Stomach (tissue), 9 donors: ENCODE measurements around the gene VAMP3. TPM values are rescaled to one million over a fixed set of nuclear protein-coding genes. Genes with fewer than 3 reads are reported as not detected.
"Not testable (repeated sequence)": the region's sequence is repeated elsewhere in the genome, so short reads cannot be mapped to it uniquely, and the experiment has no call there.

Experiments used
- DNase-seq, 2 donors: peaks; one replicate each; pipeline versions ENCODE4 v3.0.0 to v3.0.0-alpha.2; 2013 to 2019
- H3K27ac ChIP-seq, 5 donors: fragments of 200-600 bp in 4 of 5; sonication (generic) in 4 of 5; one replicate each; pipeline ENCODE4 v1.5.1; 2013 to 2019; ENCODE audit warnings: mild to moderate bottlenecking in 1 of 5, moderate library complexity in 1 of 5
- H3K27me3 ChIP-seq, 3 donors: fragments of 200-600 bp; sonication (generic); one replicate each; pipeline ENCODE4 v1.5.1; 2017 to 2019; ENCODE audit warnings: mixed run types in 1 of 3
- H3K36me3 ChIP-seq, 4 donors: fragments of 200-600 bp; sonication (generic); 1 replicate in 3 of 4; 2 replicates in 1 of 4; pipeline ENCODE4 v1.5.1; 2016 to 2019
- H3K4me1 ChIP-seq, 4 donors: fragments of 200-600 bp; sonication (generic); one replicate each; pipeline ENCODE4 v1.5.1; 2016 to 2019
- H3K4me3 ChIP-seq, 4 donors: fragments of 200-600 bp; sonication (generic) in 3 of 4; one replicate each; pipeline ENCODE4 v1.5.1; 2016 to 2019; ENCODE audit warnings: mild to moderate bottlenecking in 1 of 4
- H3K9me3 ChIP-seq, 4 donors: fragments of 200-600 bp; sonication (generic); one replicate each; pipeline ENCODE4 v1.5.1; 2016 to 2019
- CTCF ChIP-seq, 7 experiments: fragments of 450-650 bp in 4 of 7; fragments of 200-600 bp in 3 of 7; sonication (generic) in 3 of 7; IDR thresholded peaks; one replicate each; pipeline ENCODE4 v1.5.1; 2016 to 2019; ENCODE audit warnings: antibody characterized with exemption in 7 of 7, control low read depth in 2 of 7, mild to moderate bottlenecking in 1 of 7
- EP300 ChIP-seq: sonication (generic); formaldehyde crosslinking; IDR thresholded peaks from one replicate; pipeline ENCODE4 v1.6.1; 2017; ENCODE audit warnings: antibody characterized with exemption
- POLR2A ChIP-seq, 4 donors: fragments of 450-650 bp; IDR thresholded peaks; one replicate each; pipeline ENCODE4 v1.6.1; 2016; ENCODE audit warnings: antibody characterized with exemption in 4 of 4, control low read depth in 2 of 4, mild to moderate bottlenecking in 1 of 4, moderate library complexity in 1 of 4
- POLR2AphosphoS5 ChIP-seq, 3 donors: sonication (generic); formaldehyde crosslinking; IDR thresholded peaks; one replicate each; pipeline ENCODE4 v1.6.1; 2016; ENCODE audit warnings: antibody characterized with exemption in 3 of 3
- WGBS, 5 donors: extraction: QIAGEN DNeasy Blood & Tissue Kit in 3 of 5; methylation state at CpG; one replicate each; pipeline versions ENCODE4 v1.1.5 to v1.1.7; 2013 to 2018; 5-methylcytosine and 5-hydroxymethylcytosine counted together
- intact Hi-C: fragments of 100-400 bp; cut with DNase I; formaldehyde crosslinking; loops from one replicate; pipeline ENCODE4 v1.15.1; 2023; ENCODE audit warnings: low total_unique reads
- polyA plus RNA-seq, 3 donors: library from polyadenylated mRNA; stranded (reverse); fragments of 200-250 nt; gene quantifications; one replicate each; pipeline ENCODE4 v1.2.3, GENCODE V29; 2013
- total RNA-seq, 5 donors: library from RNA; depleted of rRNA; stranded (reverse); fragments of >200 nt; gene quantifications; one replicate each; pipeline versions ENCODE4 v1.1.0 to v1.2.3, GENCODE V29; 2014 to 2016
- donor health status: healthy with polysubstance abuse.
- donor health status: Bipolar disorder and iron deficiency.
- donor health status: healthy.

VAMP3 gene
- total and polyA plus RNA-seq, 8 donors, result 20.9 to 133 (median 82.8) TPM

GRCh38 chr1:7789828-7790227 lies 18.7 kb downstream of the VAMP3 start:
- Histone ChIP-seq H3K9me3 (peaks cover 4 to 15% (median 11%) of the 10 kb centered on the region in 4 donors), H3K27me3 (no peaks in the 10 kb centered on the region), H3K4me3 (no peak overlapping the region), H3K4me1 (peaks cover 17 to 46% (median 31%) of the 10 kb centered on the region in 4 donors), H3K36me3 (peaks cover 12 to 75% (median 64%) of the 10 kb centered on the region in 4 donors), H3K27ac (no peak overlapping the region)
- intact Hi-C loops, result no loop called here
- DNase-seq, result no peak
- 54 to 79% (median 77%) methylated on average over 5 of the region's 5 CpGs for WGBS, 5 donors
- no peak for TF ChIP-seq EP300
- TF ChIP-seq CTCF (IDR thresholded peaks at IDR 0.05), result no peak

- H3K27me3 ChIP-seq, H3K27ac ChIP-seq, intact Hi-C loops, DNase-seq, H3K4me3 ChIP-seq: not testable (repeated sequence)
- Histone ChIP-seq H3K36me3 (peaks cover 12 to 87% (median 76%) of the 10 kb centered on the region in 4 donors), H3K4me1 (peaks cover 12 to 34% (median 22%) of the 10 kb centered on the region in 4 donors), H3K9me3 (peaks cover 4 to 15% (median 11%) of the 10 kb centered on the region in 4 donors)
- 93 to 100% (median 97%) methylated on average over 3 of the region's 3 CpGs for WGBS, 5 donors
Measured at GRCh38 chr1:7791027-7791426, 19.9 kb downstream of the VAMP3 start.

GRCh38 chr1:7795406-7795805 lies 24.3 kb downstream of the VAMP3 start:
- peaks cover 16 to 97% (median 87%) of the 10 kb centered on the region in 4 donors for H3K36me3 ChIP-seq
- H3K27me3 ChIP-seq, result no peaks in the 10 kb centered on the region
- intact Hi-C loops, result no loop called here
- 84 to 88% (median 85%) methylated on average over 12 of the region's 12 CpGs for WGBS, 5 donors
- H3K9me3 ChIP-seq, result peaks cover 4 to 11% (median 9%) of the 10 kb centered on the region in 4 donors
- no peaks in the 10 kb centered on the region for H3K4me1 ChIP-seq
- H3K4me3 ChIP-seq, result no peak overlapping the region
- no peak overlapping the region for H3K27ac ChIP-seq
- DNase-seq, result no peak
- TF ChIP-seq POLR2AphosphoS5 (IDR thresholded peaks at IDR 0.05) (no peak), POLR2A (IDR thresholded peaks at IDR 0.05) (no peak), EP300 (no peak), CTCF (IDR thresholded peaks at IDR 0.05) (no peak)

GRCh38 chr1:7805460-7805859 lies 34.4 kb downstream of the VAMP3 start:
- Histone ChIP-seq H3K27me3 (no peaks in the 10 kb centered on the region), H3K27ac (no peak overlapping the region), H3K36me3 (peaks cover 23 to 97% (median 89%) of the 10 kb centered on the region in 4 donors), H3K4me1 (no peaks in the 10 kb centered on the region), H3K4me3 (no peak overlapping the region), H3K9me3 (no peaks in the 10 kb centered on the region)
- 84 to 92% (median 92%) methylated on average over 9 of the region's 9 CpGs for WGBS, 5 donors
- intact Hi-C loops, result no loop called here
- TF ChIP-seq CTCF (IDR thresholded peaks at IDR 0.05) (no peak), POLR2AphosphoS5 (IDR thresholded peaks at IDR 0.05) (no peak), POLR2A (IDR thresholded peaks at IDR 0.05) (no peak), EP300 (no peak)
- DNase-seq, result no peak

GRCh38 chr1:7808253-7808844 lies 37.3 kb downstream of the VAMP3 start:
- Histone ChIP-seq H3K9me3 (peaks cover 0 to 3% (median 2%) of the 10 kb centered on the region in 4 donors), H3K4me1 (no peaks in the 10 kb centered on the region), H3K27me3 (no peaks in the 10 kb centered on the region), H3K4me3 (no peak overlapping the region), H3K36me3 (peaks cover 34 to 96% (median 90%) of the 10 kb centered on the region in 4 donors), H3K27ac (no peak overlapping the region)
- peak in 1 of 2 donors; percentile 30 for DNase-seq
- 0 to 43% (median 24%) methylated on average over 1 of the region's 1 CpG for WGBS, 5 donors
- intact Hi-C loops, result no loop called here
- TF ChIP-seq CTCF (IDR thresholded peaks at IDR 0.05), result peak in 3 of 7 experiments; percentile 28 to 35 (median 33)
- no peak for TF ChIP-seq POLR2A (IDR thresholded peaks at IDR 0.05)
